Measurements from ENCODE around the gene PSTPIP2. TPM values are rescaled to one million over a fixed set of nuclear protein-coding genes. Genes with fewer than 3 reads are reported as not detected.

PSTPIP2 gene
- total and polyA plus RNA-seq, 4 donors = 4.0 to 14.7 (median 8.6) TPM

DNA sequence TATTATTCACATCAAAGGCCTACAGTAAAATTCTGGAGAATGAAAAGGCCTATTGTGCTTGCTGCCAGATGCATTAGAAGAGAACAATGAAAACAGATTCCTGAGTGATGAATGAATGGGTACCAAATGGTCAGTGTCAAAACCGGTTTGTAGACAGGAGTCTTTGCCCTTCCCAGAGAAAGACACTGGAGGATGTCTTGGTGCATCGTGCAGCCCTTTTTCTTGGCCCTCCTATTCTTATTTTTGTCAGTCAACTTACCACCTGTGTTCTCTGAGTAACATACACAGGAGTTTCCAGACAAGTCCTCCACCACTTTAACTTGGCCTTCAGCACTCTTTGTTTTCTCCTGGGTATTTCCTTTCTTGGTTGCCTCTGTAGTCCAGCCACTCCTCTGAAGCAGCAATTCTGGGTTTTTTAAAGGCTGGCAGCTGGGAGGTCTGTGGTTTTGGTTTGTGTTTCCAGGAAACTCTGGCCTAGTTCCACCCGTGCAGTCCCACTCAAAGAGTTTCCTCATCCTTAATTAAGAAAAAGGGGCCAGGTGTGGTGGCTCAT lies 29.4 kb downstream of the PSTPIP2 start:
- no peak overlapping the region for H3K4me3 ChIP-seq (ENCODE audit: low read depth in 1 of 3, low read length in 3 of 3)
- H3K9ac ChIP-seq (ENCODE audit: low read depth in 1 of 2, low read length in 2 of 2) = no peak overlapping the region
- DNase-seq (ENCODE audit: low spot score) = no peak
- TF ChIP-seq YY1 (IDR thresholded peaks at IDR 0.05) = no peak
- TF ChIP-seq FOXA2 (IDR thresholded peaks at IDR 0.05) = no peak
- TF ChIP-seq CTCF (IDR thresholded peaks at IDR 0.05; ENCODE audit: low read depth, low read length, missing input control) = no peak
- TF ChIP-seq ATF3 (IDR thresholded peaks at IDR 0.05) = no peak
- no peak for TF ChIP-seq HNF4A (conservative IDR thresholded peaks at IDR 0.05)
- TF ChIP-seq NR2F2 (IDR thresholded peaks at IDR 0.05) = no peak
- peaks cover 2 to 10% (median 5%) of the 10 kb centered on the region in 4 donors for H3K4me1 ChIP-seq (ENCODE audit: control insufficient read depth in 4 of 4, insufficient read depth in 4 of 4, low read length in 3 of 4)
- H3K36me3 ChIP-seq (ENCODE audit: control insufficient read depth in 4 of 4, insufficient read depth in 3 of 4, low read depth in 1 of 4, low read length in 3 of 4) = peaks cover 0 to 3% (median 0%) of the 10 kb centered on the region in 4 donors
- H3K27me3 ChIP-seq (ENCODE audit: control insufficient read depth in 4 of 4, insufficient read depth in 4 of 4, low read length in 3 of 4) = no peaks in the 10 kb centered on the region
- no peaks in the 10 kb centered on the region for H3K9me3 ChIP-seq (ENCODE audit: control insufficient read depth in 4 of 4, low read length in 3 of 4)
- 78% methylated on average over 3 of the region's 3 CpGs for WGBS
- no peak overlapping the region for H3K27ac ChIP-seq (ENCODE audit: low read depth in 1 of 2, low read length in 2 of 2)

GRCh38 chr18:46040747-46041104 lies 31.3 kb downstream of the PSTPIP2 start:
- Histone ChIP-seq H3K9ac (ENCODE audit: low read depth in 1 of 2, low read length in 2 of 2) (no peak overlapping the region), H3K4me3 (ENCODE audit: low read depth in 1 of 3, low read length in 3 of 3) (no peak overlapping the region), H3K4me1 (ENCODE audit: control insufficient read depth in 4 of 4, insufficient read depth in 4 of 4, low read length in 3 of 4) (peaks cover 3 to 13% (median 8%) of the 10 kb centered on the region in 4 donors), H3K27ac (ENCODE audit: low read depth in 1 of 2, low read length in 2 of 2) (no peak overlapping the region), H3K27me3 (ENCODE audit: control insufficient read depth in 4 of 4, insufficient read depth in 4 of 4, low read length in 3 of 4) (no peaks in the 10 kb centered on the region), H3K9me3 (ENCODE audit: control insufficient read depth in 4 of 4, low read length in 3 of 4) (no peaks in the 10 kb centered on the region), H3K36me3 (ENCODE audit: control insufficient read depth in 4 of 4, insufficient read depth in 3 of 4, low read depth in 1 of 4, low read length in 3 of 4) (peaks cover 0 to 3% (median 0%) of the 10 kb centered on the region in 4 donors)
- no peak for TF ChIP-seq FOXA1 (IDR thresholded peaks at IDR 0.05)
- no peak for TF ChIP-seq NR2F2 (IDR thresholded peaks at IDR 0.05)
- no peak for TF ChIP-seq JUND (IDR thresholded peaks at IDR 0.05)
- no peak for TF ChIP-seq TAF1 (conservative IDR thresholded peaks at IDR 0.05)
- TF ChIP-seq, protein P1, sequence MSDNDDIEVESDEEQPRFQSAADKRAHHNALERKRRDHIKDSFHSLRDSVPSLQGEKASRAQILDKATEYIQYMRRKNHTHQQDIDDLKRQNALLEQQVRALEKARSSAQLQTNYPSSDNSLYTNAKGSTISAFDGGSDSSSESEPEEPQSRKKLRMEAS (IDR thresholded peaks at IDR 0.05) = no peak
- TF ChIP-seq YY1 (IDR thresholded peaks at IDR 0.05) = no peak
- TF ChIP-seq REST (IDR thresholded peaks at IDR 0.05) = no peak
- no peak for TF ChIP-seq HNF4A (conservative IDR thresholded peaks at IDR 0.05)
- TF ChIP-seq CTCF (IDR thresholded peaks at IDR 0.05; ENCODE audit: low read depth, low read length, missing input control) = no peak
- no peak for TF ChIP-seq RAD21 (IDR thresholded peaks at IDR 0.05)
- TF ChIP-seq, protein P2, sequence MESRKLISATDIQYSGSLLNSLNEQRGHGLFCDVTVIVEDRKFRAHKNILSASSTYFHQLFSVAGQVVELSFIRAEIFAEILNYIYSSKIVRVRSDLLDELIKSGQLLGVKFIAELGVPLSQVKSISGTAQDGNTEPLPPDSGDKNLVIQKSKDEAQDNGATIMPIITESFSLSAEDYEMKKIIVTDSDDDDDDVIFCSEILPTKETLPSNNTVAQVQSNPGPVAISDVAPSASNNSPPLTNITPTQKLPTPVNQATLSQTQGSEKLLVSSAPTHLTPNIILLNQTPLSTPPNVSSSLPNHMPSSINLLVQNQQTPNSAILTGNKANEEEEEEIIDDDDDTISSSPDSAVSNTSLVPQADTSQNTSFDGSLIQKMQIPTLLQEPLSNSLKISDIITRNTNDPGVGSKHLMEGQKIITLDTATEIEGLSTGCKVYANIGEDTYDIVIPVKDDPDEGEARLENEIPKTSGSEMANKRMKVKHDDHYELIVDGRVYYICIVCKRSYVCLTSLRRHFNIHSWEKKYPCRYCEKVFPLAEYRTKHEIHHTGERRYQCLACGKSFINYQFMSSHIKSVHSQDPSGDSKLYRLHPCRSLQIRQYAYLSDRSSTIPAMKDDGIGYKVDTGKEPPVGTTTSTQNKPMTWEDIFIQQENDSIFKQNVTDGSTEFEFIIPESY (IDR thresholded peaks at IDR 0.05) = no peak
- no peak for TF ChIP-seq SP1 (IDR thresholded peaks at IDR 0.05)
- no peak for TF ChIP-seq FOXA2 (IDR thresholded peaks at IDR 0.05)
- no peak for DNase-seq (ENCODE audit: low spot score)
- WGBS = 80% methylated on average over 5 of the region's 5 CpGs
